Upper lobe of right lung (tissue), 1 donor: Measurements from ENCODE around the gene KLK11. TPM values are rescaled to one million over a fixed set of nuclear protein-coding genes. Genes with fewer than 3 reads are reported as not detected.

ENCODE experiments used
- ATAC-seq: fragments of 200-7000 bp; cut with Tn5 transposase; one replicate; pipeline ENCODE4 v1.9.1; 2020; ENCODE audit warnings: mild to moderate bottlenecking, moderate library complexity
- DNase-seq: peaks from one replicate; pipeline ENCODE4 v3.0.0-alpha.2; 2020
- H3K27ac ChIP-seq: fragments of 200-600 bp; one replicate; pipeline ENCODE4 v1.8.0; 2022
- H3K27me3 ChIP-seq: fragments of 200-600 bp; one replicate; pipeline ENCODE4 v1.8.0; 2022; ENCODE audit warnings: mild to moderate bottlenecking
- H3K36me3 ChIP-seq: fragments of 200-600 bp; one replicate; pipeline ENCODE4 v1.8.0; 2022
- H3K4me1 ChIP-seq: fragments of 200-600 bp; one replicate; pipeline ENCODE4 v1.8.0; 2022
- H3K4me3 ChIP-seq: fragments of 200-600 bp; one replicate; pipeline ENCODE4 v1.8.0; 2022; ENCODE audit warnings: mild to moderate bottlenecking
- H3K9me3 ChIP-seq: fragments of 200-600 bp; one replicate; pipeline ENCODE4 v1.8.0; 2022
- intact Hi-C: fragments of 100-400 bp; cut with DNase I; formaldehyde crosslinking; loops from one replicate; pipeline ENCODE4 v1.11.0; 2022
- long read RNA-seq: library from polyadenylated mRNA; unstranded; transcript quantifications from one replicate; pipeline ENCODE4 v2.0.0, GENCODE V29; 2021
- total RNA-seq: library from RNA; stranded (reverse); fragmentation: NEBNext Ultra II Directional; extraction: Animal tissue kit (Norgen Biotek cat#: 25700); gene quantifications from one replicate; pipeline ENCODE4 v1.2.1, GENCODE V29; 2021
- TF ChIP-seq, protein P1 (sequence below): fragments of 200-600 bp; IDR thresholded peaks from one replicate; pipeline ENCODE4 v1.8.0; 2022; ENCODE audit warnings: antibody characterized with exemption
- donor health status: DM: no; HTN: yes; CAD: no; lungs with severe emphysema.

Gene KLK11, protein sequence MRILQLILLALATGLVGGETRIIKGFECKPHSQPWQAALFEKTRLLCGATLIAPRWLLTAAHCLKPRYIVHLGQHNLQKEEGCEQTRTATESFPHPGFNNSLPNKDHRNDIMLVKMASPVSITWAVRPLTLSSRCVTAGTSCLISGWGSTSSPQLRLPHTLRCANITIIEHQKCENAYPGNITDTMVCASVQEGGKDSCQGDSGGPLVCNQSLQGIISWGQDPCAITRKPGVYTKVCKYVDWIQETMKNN
- total RNA-seq, result 10.8 TPM
- long read RNA-seq, transcript KLK11-204 (6 exons, 1,174 nt), result major isoform, 7 of 18 reads
- long read RNA-seq, partial matches to known transcripts, result 3 of 18 reads
- long read RNA-seq, other reads (novel, unspliced or antisense), result 6 of 18 reads

DNA sequence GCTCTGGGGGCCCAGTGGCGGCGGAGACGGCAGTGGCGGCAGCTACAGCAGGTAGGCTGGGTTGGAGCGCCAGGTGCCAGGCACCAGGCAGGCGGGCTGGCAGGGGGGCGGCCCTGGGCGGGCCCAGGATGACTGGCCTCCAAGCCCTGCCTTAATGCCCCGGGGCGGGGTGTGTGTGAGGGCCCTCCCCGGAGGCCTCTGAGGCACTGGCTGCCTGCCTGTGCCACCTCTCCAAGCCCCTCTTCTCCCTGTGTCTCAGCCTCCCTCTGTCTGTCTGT is at the start of gene KLK11:
KLK11 (minus strand) TSS at position 63 of the 278 bp plus-strand sequence. CDS start 985 bp downstream, outside the sequence.
- Histone ChIP-seq H3K9me3 (no peaks in the 10 kb centered on the region), H3K4me1 (no peaks in the 10 kb centered on the region), H3K36me3 (no peaks in the 10 kb centered on the region), H3K27ac (no peak within 1 kb of the TSS), H3K27me3 (peaks cover 43% of the 10 kb centered on the region), H3K4me3 (no peak within 1 kb of the TSS)
- TF ChIP-seq, protein P1, sequence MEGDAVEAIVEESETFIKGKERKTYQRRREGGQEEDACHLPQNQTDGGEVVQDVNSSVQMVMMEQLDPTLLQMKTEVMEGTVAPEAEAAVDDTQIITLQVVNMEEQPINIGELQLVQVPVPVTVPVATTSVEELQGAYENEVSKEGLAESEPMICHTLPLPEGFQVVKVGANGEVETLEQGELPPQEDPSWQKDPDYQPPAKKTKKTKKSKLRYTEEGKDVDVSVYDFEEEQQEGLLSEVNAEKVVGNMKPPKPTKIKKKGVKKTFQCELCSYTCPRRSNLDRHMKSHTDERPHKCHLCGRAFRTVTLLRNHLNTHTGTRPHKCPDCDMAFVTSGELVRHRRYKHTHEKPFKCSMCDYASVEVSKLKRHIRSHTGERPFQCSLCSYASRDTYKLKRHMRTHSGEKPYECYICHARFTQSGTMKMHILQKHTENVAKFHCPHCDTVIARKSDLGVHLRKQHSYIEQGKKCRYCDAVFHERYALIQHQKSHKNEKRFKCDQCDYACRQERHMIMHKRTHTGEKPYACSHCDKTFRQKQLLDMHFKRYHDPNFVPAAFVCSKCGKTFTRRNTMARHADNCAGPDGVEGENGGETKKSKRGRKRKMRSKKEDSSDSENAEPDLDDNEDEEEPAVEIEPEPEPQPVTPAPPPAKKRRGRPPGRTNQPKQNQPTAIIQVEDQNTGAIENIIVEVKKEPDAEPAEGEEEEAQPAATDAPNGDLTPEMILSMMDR, result no peak
- intact Hi-C loops, result no loop called here
- DNase-seq (no peak), ATAC-seq (peak; percentile 63)

DNA sequence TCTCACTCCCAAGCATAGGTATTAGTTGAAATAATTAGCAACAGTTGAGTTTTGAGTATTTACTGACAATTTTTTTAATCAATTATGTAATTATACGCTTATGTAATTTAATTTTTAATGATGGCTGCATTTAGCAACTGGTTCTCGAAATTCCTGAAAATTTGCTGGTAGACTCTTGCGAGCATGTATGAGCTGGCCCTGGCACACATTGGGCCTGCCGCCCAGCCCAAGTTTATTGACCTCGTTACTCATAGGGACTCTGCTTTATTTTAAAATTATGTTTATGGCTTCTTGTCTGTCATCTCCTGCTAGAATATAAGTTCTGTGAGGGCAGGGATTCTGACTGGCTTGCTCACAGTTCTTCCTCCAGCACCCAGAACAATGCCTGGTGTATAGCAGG is 49.6 kb upstream of the KLK11 start:
- no peaks in the 10 kb centered on the region for H3K36me3 ChIP-seq
- intact Hi-C loops, result no loop called here
- no peaks in the 10 kb centered on the region for H3K4me1 ChIP-seq
- no peak overlapping the region for H3K4me3 ChIP-seq
- H3K27me3 ChIP-seq, result no peaks in the 10 kb centered on the region
- DNase-seq (no peak), ATAC-seq (no peak)
- no peaks in the 10 kb centered on the region for H3K9me3 ChIP-seq
- TF ChIP-seq, protein P1, result no peak
- no peak overlapping the region for H3K27ac ChIP-seq

DNA sequence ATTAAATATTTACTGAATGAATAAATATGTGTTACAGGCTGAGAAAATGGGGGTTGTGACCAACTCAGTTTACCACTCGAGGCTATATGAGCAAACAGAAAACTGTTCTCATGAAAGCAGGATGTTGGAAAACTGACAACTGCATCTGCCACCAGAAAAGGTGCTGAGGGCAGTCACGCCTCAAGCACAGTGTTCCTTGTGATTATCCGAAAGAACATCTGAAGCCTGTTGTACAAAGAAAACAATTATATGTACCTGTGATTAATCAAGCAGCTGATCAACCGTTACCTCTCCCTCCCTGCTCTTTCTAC is 44.6 kb upstream of the KLK11 start:
- H3K4me1 ChIP-seq, result no peaks in the 10 kb centered on the region
- H3K36me3 ChIP-seq, result no peaks in the 10 kb centered on the region
- ATAC-seq, result no peak
- intact Hi-C loops, result no loop called here
- DNase-seq, result no peak
- H3K27me3 ChIP-seq, result peaks cover 2% of the 10 kb centered on the region
- H3K9me3 ChIP-seq, result no peaks in the 10 kb centered on the region
- no peak overlapping the region for H3K4me3 ChIP-seq
- H3K27ac ChIP-seq, result no peak overlapping the region
- TF ChIP-seq, protein P1, result no peak

DNA sequence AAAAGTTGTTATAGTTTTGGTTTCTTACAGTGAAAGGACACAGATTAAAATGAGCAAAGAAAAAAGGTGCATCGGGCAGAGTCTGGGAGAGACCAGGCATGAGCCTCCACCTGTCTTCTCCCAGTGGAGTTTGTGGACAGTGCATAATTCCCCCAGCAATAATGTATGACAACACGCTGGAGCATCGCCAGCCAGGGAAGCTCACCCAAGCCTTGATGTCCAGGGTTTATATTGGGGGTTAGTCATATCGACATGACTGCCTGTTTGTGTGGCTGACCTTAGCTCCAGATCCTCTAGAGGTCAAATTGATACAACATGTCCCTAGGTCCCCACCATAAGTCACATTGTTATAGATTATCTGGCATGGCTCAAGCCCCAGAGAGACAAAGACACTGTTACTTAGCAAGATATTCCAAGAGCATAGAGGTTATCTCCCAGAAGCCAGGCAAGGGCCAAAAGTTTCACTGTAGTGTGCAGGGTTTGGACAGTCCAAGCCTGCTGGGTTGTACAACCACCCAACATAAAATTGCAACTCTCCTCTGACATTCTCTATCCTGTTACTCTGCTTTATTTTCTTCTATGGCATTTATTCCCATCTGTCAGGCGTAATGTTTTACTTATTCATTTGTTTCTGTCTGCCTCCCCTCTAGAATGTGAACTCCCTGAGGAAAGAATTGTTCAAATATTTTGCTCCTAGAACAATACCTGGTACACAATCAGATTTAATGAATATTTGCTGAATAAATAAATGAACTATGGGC is 44.1 kb upstream of the KLK11 start:
- ATAC-seq, result no peak
- intact Hi-C loops, result no loop called here
- no peaks in the 10 kb centered on the region for H3K36me3 ChIP-seq

DNA sequence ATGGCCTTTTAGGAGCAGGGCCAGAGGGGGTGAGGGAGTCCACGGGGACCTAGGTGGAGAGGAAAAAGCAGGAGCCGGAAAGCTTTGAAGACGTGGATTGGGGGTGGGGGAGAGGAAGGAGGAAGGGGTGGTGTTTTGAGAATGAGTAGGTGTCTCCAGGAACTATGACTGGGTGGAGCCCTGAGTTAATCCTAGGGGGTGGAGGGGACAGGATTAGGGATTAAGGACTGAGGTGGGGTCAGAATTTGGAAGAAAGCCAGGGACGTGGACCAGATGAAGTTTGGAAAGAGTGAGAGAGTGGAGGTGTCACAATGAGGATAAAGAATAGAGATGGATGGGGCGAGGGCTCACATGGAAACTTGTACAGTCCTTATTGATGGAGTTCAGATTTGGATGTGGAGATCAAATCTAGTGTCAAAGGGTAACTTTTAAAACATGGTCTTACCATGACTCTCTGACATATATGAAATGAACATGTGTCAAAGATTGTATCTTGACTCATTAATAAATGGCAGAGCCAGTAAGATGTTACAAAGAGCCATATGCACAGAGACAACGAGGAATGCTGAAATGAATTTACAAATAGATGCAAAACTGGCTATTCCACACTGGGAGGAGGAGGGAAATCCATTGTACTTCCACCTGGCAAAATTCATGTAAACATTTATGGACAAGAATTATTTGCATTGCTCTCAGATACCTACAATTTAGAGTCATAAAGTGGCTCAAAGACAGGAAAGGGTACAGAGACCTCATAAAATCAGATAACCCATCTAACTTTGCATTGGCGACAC is 40.2 kb upstream of the KLK11 start:
- no peak for DNase-seq

More for the DNA sequence above, 44.1 kb upstream of the KLK11 start:
- H3K9me3 ChIP-seq, result no peaks in the 10 kb centered on the region
- no peak overlapping the region for H3K4me3 ChIP-seq
- TF ChIP-seq, protein P1, result no peak
- no peaks in the 10 kb centered on the region for H3K4me1 ChIP-seq
- peaks cover 7% of the 10 kb centered on the region for H3K27me3 ChIP-seq
- no peak for DNase-seq
- no peak overlapping the region for H3K27ac ChIP-seq

More for the DNA sequence above, 40.2 kb upstream of the KLK11 start:
- Histone ChIP-seq H3K9me3 (no peaks in the 10 kb centered on the region), H3K36me3 (no peaks in the 10 kb centered on the region), H3K27ac (no peak overlapping the region), H3K4me3 (no peak overlapping the region), H3K27me3 (peaks cover 37% of the 10 kb centered on the region), H3K4me1 (no peaks in the 10 kb centered on the region)
- TF ChIP-seq, protein P1, result no peak
- intact Hi-C loops, result no loop called here
- ATAC-seq, result no peak
